GM23338 (cell line): ENCODE results near the gene TMEM94. TPM values are rescaled to one million over a fixed set of nuclear protein-coding genes. Genes with fewer than 3 reads are reported as not detected.

Experiments
- ATAC-seq: fragments of 200-7000 bp; cut with Tn5 transposase; 3 replicates; pipeline ENCODE4 v1.9.1; 2020
- DNase-seq: peaks from one replicate; pipeline ENCODE4 v3.0.0-alpha.2; 2015; ENCODE audit warnings: low spot score
- H2AFZ ChIP-seq: fragments of 200-600 bp; sonication (generic); 2 replicates; pipeline ENCODE4 v1.8.0; 2016; ENCODE audit warnings: antibody characterized with exemption, mild to moderate bottlenecking, moderate library complexity
- H3F3A ChIP-seq: fragments of 200-600 bp; sonication (generic); replicated peaks from 2 replicates; pipeline ENCODE4 v1.8.0; 2017; ENCODE audit warnings: antibody characterized with exemption, mixed run types, low read depth
- H3K27ac ChIP-seq: fragments of 200-600 bp; sonication (generic); 2 replicates; pipeline ENCODE4 v1.6.1; 2016; ENCODE audit warnings: low read depth
- H3K27me3 ChIP-seq: fragments of 200-600 bp; sonication (generic); 2 replicates; pipeline ENCODE4 v1.8.0; 2016; ENCODE audit warnings: mild to moderate bottlenecking, mixed run types, moderate library complexity; ENCODE audit not compliant: insufficient read depth
- H3K36me3 ChIP-seq: fragments of 200-600 bp; sonication (generic); 2 replicates; pipeline ENCODE4 v1.8.0; 2016; ENCODE audit warnings: mild to moderate bottlenecking; ENCODE audit not compliant: insufficient read depth
- H3K4me1 ChIP-seq: fragments of 200-600 bp; sonication (generic); 2 replicates; pipeline ENCODE4 v1.8.0; 2016; ENCODE audit warnings: mild to moderate bottlenecking, moderate library complexity; ENCODE audit not compliant: insufficient read depth
- H3K4me2 ChIP-seq: fragments of 200-600 bp; sonication (generic); 2 replicates; pipeline ENCODE4 v1.7.1; 2017; ENCODE audit warnings: mixed run types
- H3K4me3 ChIP-seq: fragments of 200-600 bp; sonication (generic); 2 replicates; pipeline ENCODE4 v1.6.1; 2016; ENCODE audit warnings: mixed run types
- H3K79me2 ChIP-seq: fragments of 200-600 bp; sonication (generic); replicated peaks from 2 replicates; pipeline ENCODE4 v1.8.0; 2017; ENCODE audit warnings: mild to moderate bottlenecking; ENCODE audit not compliant: insufficient read depth
- H3K9me2 ChIP-seq: fragments of 200-600 bp; sonication (generic); 2 replicates; pipeline ENCODE4 v1.8.0; 2017; ENCODE audit not compliant: insufficient read depth
- H4K20me1 ChIP-seq: fragments of 200-600 bp; sonication (generic); replicated peaks from 2 replicates; pipeline ENCODE4 v1.8.0; 2017; ENCODE audit warnings: mild to moderate bottlenecking; ENCODE audit not compliant: insufficient read depth
- H3K27ac Mint-ChIP-seq: 2 replicates; pipeline ENCODE4 v1.8.0; 2020; ENCODE audit warnings: inconsistent platforms, mild to moderate bottlenecking, moderate library complexity, mixed read lengths
- H3K27me3 Mint-ChIP-seq: 3 replicates; pipeline ENCODE4 v1.8.0; 2022; ENCODE audit warnings: low read depth, mild to moderate bottlenecking, moderate library complexity, mixed read lengths, inconsistent platforms; ENCODE audit not compliant: insufficient read depth, poor library complexity
- H3K36me3 Mint-ChIP-seq: 3 replicates; pipeline ENCODE4 v1.8.0; 2021; ENCODE audit warnings: low read depth, mild to moderate bottlenecking, inconsistent platforms, moderate library complexity, mixed read lengths
- H3K4me1 Mint-ChIP-seq: 3 replicates; pipeline ENCODE4 v1.8.0; 2020; ENCODE audit warnings: mild to moderate bottlenecking, inconsistent platforms, mixed read lengths
- H3K4me3 Mint-ChIP-seq: 3 replicates; pipeline ENCODE4 v1.8.0; 2021; ENCODE audit warnings: moderate library complexity, mild to moderate bottlenecking, inconsistent platforms, mixed read lengths
- H3K9me3 Mint-ChIP-seq: 3 replicates; pipeline ENCODE4 v1.8.0; 2020; ENCODE audit warnings: moderate library complexity, mild to moderate bottlenecking, inconsistent platforms, mixed read lengths
- EZH2 ChIP-seq: fragments of 200-600 bp; sonication (generic); IDR thresholded peaks from one replicate; pipeline ENCODE4 v1.8.0; 2017; ENCODE audit warnings: antibody characterized with exemption, mild to moderate bottlenecking, low read depth; ENCODE audit not compliant: unreplicated experiment
- JUNB ChIP-seq: IDR thresholded peaks from one replicate; pipeline ENCODE4 v1.6.1; 2016; ENCODE audit warnings: antibody characterized with exemption; ENCODE audit not compliant: unreplicated experiment
- NANOG ChIP-seq: IDR thresholded peaks from 2 replicates; pipeline ENCODE4 v1.6.1; 2016; ENCODE audit warnings: antibody characterized with exemption, borderline replicate concordance
- ZNF114 ChIP-seq: fragments of 250-450 bp; sonication (Bioruptor Pico); IDR thresholded peaks from 2 replicates; pipeline ENCODE4 v1.5.0; 2020; ENCODE audit warnings: mild to moderate bottlenecking, moderate library complexity
- polyA plus RNA-seq: library from polyadenylated mRNA; unstranded; fragments of >200 nt; fragmentation: Nextera tagmentation; extraction: Ambion mirVana; gene quantifications from 2 replicates; pipeline ENCODE4 v1.2.1, GENCODE V29; 2016
- total RNA-seq: library from RNA; depleted of rRNA; stranded (reverse); fragments of >200 nt; shearing (Covaris generic); gene quantifications from 2 replicates; pipeline ENCODE4 v1.2.3, GENCODE V29; 2014
- TF ChIP-seq, protein P1 (sequence below): IDR thresholded peaks from one replicate; pipeline ENCODE4 v1.6.1; 2018; ENCODE audit warnings: antibody characterized with exemption; ENCODE audit not compliant: unreplicated experiment
- TF ChIP-seq, protein P2 (sequence below), 2 experiments: fragments of 200-600 bp in 1 of 2; sonication (generic) in 1 of 2; conservative IDR thresholded peaks; 2 replicates each; pipeline versions ENCODE4 v1.5.1 to v1.6.1; 2016 to 2017; ENCODE audit warnings: antibody characterized with exemption in 2 of 2, low read depth in 2 of 2, mild to moderate bottlenecking in 2 of 2, moderate library complexity in 1 of 2
- TF ChIP-seq, protein P3 (sequence below): fragments of 250-450 bp; sonication (Bioruptor Pico); IDR thresholded peaks from 2 replicates; pipeline ENCODE4 v1.5.0; 2020; ENCODE audit warnings: mild to moderate bottlenecking, moderate library complexity
- TF ChIP-seq, protein P4 (sequence below): IDR thresholded peaks from 2 replicates; pipeline ENCODE4 v1.6.1; 2016; ENCODE audit warnings: antibody characterized with exemption

TMEM94 gene
- total and polyA plus RNA-seq, 2 experiments from 2014 or later, result 24.0 to 66.0 TPM

DNA sequence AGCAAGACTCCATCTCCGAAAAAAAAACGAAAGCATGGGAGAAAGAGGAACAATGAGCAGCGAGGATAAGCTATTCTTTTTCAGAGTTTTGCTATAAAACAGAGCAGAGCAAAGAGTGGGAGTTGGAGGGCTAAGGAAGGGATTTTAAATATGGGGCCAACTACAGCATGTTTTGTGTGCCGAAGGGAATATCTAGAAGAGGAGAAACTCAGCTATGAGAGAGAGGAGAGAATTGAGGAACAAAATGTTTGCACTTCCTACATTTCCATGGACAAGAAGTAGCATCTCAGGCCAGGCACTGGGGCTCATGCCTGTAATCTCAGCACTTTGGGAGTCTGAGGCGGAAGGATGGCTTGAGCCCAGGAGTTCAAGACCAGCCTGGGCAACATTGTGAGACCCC lies 37.9 kb upstream of the TMEM94 start (continued):
- no peak for TF ChIP-seq JUNB
- TF ChIP-seq, protein P1, sequence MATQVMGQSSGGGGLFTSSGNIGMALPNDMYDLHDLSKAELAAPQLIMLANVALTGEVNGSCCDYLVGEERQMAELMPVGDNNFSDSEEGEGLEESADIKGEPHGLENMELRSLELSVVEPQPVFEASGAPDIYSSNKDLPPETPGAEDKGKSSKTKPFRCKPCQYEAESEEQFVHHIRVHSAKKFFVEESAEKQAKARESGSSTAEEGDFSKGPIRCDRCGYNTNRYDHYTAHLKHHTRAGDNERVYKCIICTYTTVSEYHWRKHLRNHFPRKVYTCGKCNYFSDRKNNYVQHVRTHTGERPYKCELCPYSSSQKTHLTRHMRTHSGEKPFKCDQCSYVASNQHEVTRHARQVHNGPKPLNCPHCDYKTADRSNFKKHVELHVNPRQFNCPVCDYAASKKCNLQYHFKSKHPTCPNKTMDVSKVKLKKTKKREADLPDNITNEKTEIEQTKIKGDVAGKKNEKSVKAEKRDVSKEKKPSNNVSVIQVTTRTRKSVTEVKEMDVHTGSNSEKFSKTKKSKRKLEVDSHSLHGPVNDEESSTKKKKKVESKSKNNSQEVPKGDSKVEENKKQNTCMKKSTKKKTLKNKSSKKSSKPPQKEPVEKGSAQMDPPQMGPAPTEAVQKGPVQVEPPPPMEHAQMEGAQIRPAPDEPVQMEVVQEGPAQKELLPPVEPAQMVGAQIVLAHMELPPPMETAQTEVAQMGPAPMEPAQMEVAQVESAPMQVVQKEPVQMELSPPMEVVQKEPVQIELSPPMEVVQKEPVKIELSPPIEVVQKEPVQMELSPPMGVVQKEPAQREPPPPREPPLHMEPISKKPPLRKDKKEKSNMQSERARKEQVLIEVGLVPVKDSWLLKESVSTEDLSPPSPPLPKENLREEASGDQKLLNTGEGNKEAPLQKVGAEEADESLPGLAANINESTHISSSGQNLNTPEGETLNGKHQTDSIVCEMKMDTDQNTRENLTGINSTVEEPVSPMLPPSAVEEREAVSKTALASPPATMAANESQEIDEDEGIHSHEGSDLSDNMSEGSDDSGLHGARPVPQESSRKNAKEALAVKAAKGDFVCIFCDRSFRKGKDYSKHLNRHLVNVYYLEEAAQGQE, result no peak

DNA sequence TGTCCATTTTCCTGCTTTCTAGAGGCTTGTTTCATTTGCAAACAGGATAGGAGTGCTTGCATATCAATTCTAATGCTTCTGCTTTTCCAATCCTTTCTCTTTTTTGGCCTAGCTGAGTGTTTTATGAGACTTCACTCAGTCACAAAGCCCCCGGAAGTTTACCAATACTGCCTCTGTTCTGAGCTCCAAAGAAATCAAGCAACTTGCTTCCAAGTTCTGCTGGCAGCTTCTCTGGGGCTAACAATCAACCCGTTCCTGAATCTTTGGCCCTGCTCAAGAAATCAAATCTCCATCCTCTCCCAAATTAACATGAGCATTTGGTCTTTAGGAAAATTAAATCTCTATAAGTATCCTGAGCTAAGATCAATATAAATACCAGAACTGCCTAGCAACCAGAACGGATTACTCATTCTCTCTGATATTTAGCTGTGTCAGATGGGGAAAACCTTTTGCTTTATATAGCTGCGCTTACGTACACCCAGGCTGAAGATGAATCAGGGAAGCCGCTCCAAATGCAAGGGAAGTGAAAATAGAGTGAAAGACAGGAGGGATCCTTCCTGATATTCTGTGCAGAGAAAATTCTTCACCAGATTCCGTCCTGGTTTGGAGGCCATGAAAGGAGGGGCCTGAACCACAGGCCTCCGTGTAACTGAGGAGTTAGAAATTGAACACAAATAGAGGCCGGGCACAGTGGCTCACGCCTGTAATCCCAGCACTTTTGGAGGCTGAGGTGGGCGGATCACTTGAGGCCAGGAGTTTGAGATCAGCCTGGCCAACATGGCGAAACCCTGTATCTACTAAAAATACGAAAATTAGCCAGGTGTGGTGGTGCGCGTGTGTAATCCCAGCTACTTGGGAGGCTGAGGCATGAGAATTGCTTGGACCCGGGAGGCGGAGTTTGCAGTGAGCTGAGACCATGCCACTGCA lies 27.6 kb upstream of the TMEM94 start:
- no peak overlapping the region for H3K4me3 ChIP-seq
- no peak overlapping the region for H3K4me3 Mint-ChIP-seq
- ATAC-seq (no peak), DNase-seq (no peak)
- H3K4me1 Mint-ChIP-seq, result peaks cover 10% of the 10 kb centered on the region
- H3K4me2 ChIP-seq, result no peak overlapping the region
- no peaks in the 10 kb centered on the region for H3K9me2 ChIP-seq
- H3K9me3 Mint-ChIP-seq, result no peaks in the 10 kb centered on the region
- no peak overlapping the region for H3K27ac Mint-ChIP-seq
- no peaks in the 10 kb centered on the region for H3K79me2 ChIP-seq
- 0 out of 2 replicates have a peak, but pooled peaks cover 3% of the 10 kb centered on the region for H3K4me1 ChIP-seq
- H3K36me3 ChIP-seq, result no peaks in the 10 kb centered on the region
- H3K27me3 ChIP-seq, result no peaks in the 10 kb centered on the region
- H2AFZ ChIP-seq, result peak overlapping the region; percentile 86
- H3K36me3 Mint-ChIP-seq, result no peaks in the 10 kb centered on the region
- H3K27ac ChIP-seq, result peak overlapping the region; percentile 51; the same call in 1 of the 2 replicates
- H3F3A ChIP-seq, result no peaks in the 10 kb centered on the region
- H3K27me3 Mint-ChIP-seq, result peaks cover 2% of the 10 kb centered on the region
- H4K20me1 ChIP-seq, result no peaks in the 10 kb centered on the region
- TF ChIP-seq EZH2 (no peak), JUNB (no peak), ZNF114 (CRISPR knock-in tag) (no peak), NANOG (no peak)
- TF ChIP-seq, protein P2, sequence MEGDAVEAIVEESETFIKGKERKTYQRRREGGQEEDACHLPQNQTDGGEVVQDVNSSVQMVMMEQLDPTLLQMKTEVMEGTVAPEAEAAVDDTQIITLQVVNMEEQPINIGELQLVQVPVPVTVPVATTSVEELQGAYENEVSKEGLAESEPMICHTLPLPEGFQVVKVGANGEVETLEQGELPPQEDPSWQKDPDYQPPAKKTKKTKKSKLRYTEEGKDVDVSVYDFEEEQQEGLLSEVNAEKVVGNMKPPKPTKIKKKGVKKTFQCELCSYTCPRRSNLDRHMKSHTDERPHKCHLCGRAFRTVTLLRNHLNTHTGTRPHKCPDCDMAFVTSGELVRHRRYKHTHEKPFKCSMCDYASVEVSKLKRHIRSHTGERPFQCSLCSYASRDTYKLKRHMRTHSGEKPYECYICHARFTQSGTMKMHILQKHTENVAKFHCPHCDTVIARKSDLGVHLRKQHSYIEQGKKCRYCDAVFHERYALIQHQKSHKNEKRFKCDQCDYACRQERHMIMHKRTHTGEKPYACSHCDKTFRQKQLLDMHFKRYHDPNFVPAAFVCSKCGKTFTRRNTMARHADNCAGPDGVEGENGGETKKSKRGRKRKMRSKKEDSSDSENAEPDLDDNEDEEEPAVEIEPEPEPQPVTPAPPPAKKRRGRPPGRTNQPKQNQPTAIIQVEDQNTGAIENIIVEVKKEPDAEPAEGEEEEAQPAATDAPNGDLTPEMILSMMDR (conservative IDR thresholded peaks at IDR 0.05; ENCODE audit: low read depth in 2 of 2), result no peak
- TF ChIP-seq, protein P3, sequence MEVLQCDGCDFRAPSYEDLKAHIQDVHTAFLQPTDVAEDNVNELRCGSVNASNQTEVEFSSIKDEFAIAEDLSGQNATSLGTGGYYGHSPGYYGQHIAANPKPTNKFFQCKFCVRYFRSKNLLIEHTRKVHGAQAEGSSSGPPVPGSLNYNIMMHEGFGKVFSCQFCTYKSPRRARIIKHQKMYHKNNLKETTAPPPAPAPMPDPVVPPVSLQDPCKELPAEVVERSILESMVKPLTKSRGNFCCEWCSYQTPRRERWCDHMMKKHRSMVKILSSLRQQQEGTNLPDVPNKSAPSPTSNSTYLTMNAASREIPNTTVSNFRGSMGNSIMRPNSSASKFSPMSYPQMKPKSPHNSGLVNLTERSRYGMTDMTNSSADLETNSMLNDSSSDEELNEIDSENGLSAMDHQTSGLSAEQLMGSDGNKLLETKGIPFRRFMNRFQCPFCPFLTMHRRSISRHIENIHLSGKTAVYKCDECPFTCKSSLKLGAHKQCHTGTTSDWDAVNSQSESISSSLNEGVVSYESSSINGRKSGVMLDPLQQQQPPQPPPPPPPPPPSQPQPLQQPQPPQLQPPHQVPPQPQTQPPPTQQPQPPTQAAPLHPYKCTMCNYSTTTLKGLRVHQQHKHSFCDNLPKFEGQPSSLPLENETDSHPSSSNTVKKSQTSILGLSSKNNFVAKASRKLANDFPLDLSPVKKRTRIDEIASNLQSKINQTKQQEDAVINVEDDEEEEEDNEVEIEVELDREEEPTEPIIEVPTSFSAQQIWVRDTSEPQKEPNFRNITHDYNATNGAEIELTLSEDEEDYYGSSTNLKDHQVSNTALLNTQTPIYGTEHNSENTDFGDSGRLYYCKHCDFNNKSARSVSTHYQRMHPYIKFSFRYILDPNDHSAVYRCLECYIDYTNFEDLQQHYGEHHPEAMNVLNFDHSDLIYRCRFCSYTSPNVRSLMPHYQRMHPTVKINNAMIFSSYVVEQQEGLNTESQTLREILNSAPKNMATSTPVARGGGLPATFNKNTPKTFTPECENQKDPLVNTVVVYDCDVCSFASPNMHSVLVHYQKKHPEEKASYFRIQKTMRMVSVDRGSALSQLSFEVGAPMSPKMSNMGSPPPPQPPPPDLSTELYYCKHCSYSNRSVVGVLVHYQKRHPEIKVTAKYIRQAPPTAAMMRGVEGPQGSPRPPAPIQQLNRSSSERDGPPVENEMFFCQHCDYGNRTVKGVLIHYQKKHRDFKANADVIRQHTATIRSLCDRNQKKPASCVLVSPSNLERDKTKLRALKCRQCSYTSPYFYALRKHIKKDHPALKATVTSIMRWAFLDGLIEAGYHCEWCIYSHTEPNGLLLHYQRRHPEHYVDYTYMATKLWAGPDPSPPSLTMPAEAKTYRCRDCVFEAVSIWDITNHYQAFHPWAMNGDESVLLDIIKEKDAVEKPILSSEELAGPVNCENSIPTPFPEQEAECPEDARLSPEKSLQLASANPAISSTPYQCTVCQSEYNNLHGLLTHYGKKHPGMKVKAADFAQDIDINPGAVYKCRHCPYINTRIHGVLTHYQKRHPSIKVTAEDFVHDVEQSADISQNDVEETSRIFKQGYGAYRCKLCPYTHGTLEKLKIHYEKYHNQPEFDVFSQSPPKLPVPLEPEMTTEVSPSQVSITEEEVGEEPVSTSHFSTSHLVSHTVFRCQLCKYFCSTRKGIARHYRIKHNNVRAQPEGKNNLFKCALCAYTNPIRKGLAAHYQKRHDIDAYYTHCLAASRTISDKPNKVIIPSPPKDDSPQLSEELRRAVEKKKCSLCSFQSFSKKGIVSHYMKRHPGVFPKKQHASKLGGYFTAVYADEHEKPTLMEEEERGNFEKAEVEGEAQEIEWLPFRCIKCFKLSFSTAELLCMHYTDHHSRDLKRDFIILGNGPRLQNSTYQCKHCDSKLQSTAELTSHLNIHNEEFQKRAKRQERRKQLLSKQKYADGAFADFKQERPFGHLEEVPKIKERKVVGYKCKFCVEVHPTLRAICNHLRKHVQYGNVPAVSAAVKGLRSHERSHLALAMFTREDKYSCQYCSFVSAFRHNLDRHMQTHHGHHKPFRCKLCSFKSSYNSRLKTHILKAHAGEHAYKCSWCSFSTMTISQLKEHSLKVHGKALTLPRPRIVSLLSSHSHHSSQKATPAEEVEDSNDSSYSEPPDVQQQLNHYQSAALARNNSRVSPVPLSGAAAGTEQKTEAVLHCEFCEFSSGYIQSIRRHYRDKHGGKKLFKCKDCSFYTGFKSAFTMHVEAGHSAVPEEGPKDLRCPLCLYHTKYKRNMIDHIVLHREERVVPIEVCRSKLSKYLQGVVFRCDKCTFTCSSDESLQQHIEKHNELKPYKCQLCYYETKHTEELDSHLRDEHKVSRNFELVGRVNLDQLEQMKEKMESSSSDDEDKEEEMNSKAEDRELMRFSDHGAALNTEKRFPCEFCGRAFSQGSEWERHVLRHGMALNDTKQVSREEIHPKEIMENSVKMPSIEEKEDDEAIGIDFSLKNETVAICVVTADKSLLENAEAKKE (CRISPR knock-in tag), result no peak
- TF ChIP-seq, protein P4, sequence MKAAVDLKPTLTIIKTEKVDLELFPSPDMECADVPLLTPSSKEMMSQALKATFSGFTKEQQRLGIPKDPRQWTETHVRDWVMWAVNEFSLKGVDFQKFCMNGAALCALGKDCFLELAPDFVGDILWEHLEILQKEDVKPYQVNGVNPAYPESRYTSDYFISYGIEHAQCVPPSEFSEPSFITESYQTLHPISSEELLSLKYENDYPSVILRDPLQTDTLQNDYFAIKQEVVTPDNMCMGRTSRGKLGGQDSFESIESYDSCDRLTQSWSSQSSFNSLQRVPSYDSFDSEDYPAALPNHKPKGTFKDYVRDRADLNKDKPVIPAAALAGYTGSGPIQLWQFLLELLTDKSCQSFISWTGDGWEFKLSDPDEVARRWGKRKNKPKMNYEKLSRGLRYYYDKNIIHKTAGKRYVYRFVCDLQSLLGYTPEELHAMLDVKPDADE, result no peak
